Transverse colon (tissue), 4 donors: ENCODE results near the gene CDK8.

ENCODE experiments used
- CTCF ChIP-seq, 5 experiments: fragments of 200-600 bp in 3 of 5; fragments of 450-650 bp in 2 of 5; sonication (generic) in 3 of 5; IDR thresholded peaks; 1 replicate in 2 of 5; 2 replicates in 3 of 5; pipeline ENCODE4 v1.5.1; 2016 to 2017; ENCODE audit warnings: antibody characterized with exemption in 5 of 5, inconsistent platforms in 3 of 5, mild to moderate bottlenecking in 2 of 5, moderate library complexity in 1 of 5
- POLR2A ChIP-seq: fragments of 450-650 bp; IDR thresholded peaks from one replicate; pipeline ENCODE4 v1.6.1; 2016; ENCODE audit warnings: antibody characterized with exemption, mild to moderate bottlenecking, moderate library complexity
- POLR2AphosphoS5 ChIP-seq, 3 donors: sonication (generic); formaldehyde crosslinking; IDR thresholded peaks; one replicate each; pipeline ENCODE4 v1.6.1; 2016; ENCODE audit warnings: antibody characterized with exemption in 3 of 3

DNA sequence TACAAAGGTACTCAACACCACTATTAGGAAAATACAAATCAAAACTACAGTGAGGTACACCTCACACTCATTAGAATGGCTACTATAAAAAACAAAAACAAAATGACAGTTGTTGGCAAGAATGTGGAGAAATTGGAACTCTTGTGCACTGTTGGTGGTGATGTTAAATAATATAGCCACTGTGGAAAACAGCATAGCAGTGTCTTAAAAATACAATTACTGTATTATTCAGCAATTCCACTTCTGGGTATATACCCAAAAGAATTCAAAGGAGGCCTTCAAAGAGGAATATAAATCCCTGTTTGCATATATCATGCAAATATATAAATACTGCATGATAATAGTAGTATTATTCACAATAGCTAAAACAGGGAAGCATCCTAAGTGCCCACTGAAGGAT is 66.8 kb downstream of the CDK8 start:
- no peak for TF ChIP-seq CTCF (IDR thresholded peaks at IDR 0.05)
- no peak for TF ChIP-seq POLR2AphosphoS5 (IDR thresholded peaks at IDR 0.05)
- TF ChIP-seq POLR2A: no peak
